Activated T-cell treated with anti-CD3 and anti-CD28 coated beads, Interleukin-2, amount 50 U/mL, for 72 hours (primary cell): Measurements from ENCODE around the gene HYAL2. TPM values are rescaled to one million over a fixed set of nuclear protein-coding genes. Genes with fewer than 3 reads are reported as not detected.

Source experiments
- ATAC-seq, 2 donors: fragments of 150-1000 bp; cut with Tn5 transposase; replicated peaks in 1 of 2; 2 replicates each; pipeline ENCODE4 v1.10.0; 2021; ENCODE audit warnings: moderate library complexity in 2 of 2, mild to moderate bottlenecking in 1 of 2
- DNase-seq, 2 donors: peaks; one replicate each; pipeline ENCODE4 v3.0.0; 2021 to 2022; ENCODE audit warnings: mixed read lengths in 1 of 2
- H3K27ac Mint-ChIP-seq: one replicate; pipeline ENCODE4 v1.8.0; 2022; ENCODE audit warnings: mild to moderate bottlenecking, moderate library complexity, mixed read lengths
- H3K27me3 Mint-ChIP-seq: one replicate; pipeline ENCODE4 v1.8.0; 2022; ENCODE audit warnings: low read depth, mixed read lengths
- H3K36me3 Mint-ChIP-seq, 2 donors: one replicate each; pipeline ENCODE4 v1.8.0; 2022; ENCODE audit warnings: mixed read lengths in 2 of 2, mild to moderate bottlenecking in 1 of 2; ENCODE audit not compliant: insufficient read depth in 2 of 2
- H3K4me1 Mint-ChIP-seq: one replicate; pipeline ENCODE4 v1.8.0; 2022; ENCODE audit warnings: low read depth, mixed read lengths
- H3K4me3 Mint-ChIP-seq, 2 donors: one replicate each; pipeline ENCODE4 v1.8.0; 2022; ENCODE audit warnings: mild to moderate bottlenecking in 2 of 2, mixed read lengths in 2 of 2, moderate library complexity in 2 of 2
- H3K9me3 Mint-ChIP-seq, 2 donors: one replicate each; pipeline ENCODE4 v1.8.0; 2022; ENCODE audit warnings: mixed read lengths in 2 of 2
- total RNA-seq, 2 donors: library from RNA; stranded (reverse); gene quantifications; one replicate each; pipeline ENCODE4 v1.2.3, GENCODE V29; 2022

HYAL2 gene
- total RNA-seq, 2 donors from 2014 or later = 4.6 to 4.8 TPM

GRCh38 chr3:50302095-50303012, 20.2 kb downstream of the HYAL2 start:
- Mint-ChIP-seq H3K4me3 (no peak overlapping the region), H3K27ac (no peak overlapping the region), H3K9me3 (no peaks in the 10 kb centered on the region), H3K36me3 (no peaks in the 10 kb centered on the region), H3K27me3 (no peaks in the 10 kb centered on the region), H3K4me1 (peaks cover 33% of the 10 kb centered on the region)
- DNase-seq (no peak), ATAC-seq (no peak)

DNA sequence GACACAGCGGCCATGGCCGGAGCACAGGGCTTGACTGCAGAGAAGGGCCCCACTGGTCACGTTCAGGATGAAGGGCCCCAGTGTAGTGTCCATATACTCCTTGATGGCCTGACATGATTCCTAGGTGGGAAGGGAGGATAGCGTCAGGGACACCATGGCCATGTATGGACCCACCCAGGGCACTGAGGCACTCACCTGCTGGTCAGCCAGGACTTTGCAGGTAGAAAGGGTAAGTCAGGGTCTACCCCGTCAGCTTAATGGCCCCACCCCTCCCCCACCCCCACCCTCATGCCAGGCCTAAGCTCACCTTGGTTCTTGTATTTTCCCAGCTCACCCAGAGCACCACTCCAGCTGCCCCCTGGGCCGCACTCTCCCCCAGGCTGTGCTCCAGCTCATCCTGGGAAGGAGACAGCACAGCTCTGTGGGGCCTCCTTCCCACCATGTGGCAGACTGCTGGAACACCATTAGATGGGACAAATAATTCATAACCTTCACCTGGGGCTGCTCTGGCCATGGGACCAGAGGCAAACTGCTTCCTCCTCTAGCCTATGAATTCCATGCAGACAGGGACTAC, 21.8 kb downstream of the HYAL2 start:
- DNase-seq (no peak), ATAC-seq (no peak)
- no peaks in the 10 kb centered on the region for H3K27me3 Mint-ChIP-seq
- no peaks in the 10 kb centered on the region for H3K36me3 Mint-ChIP-seq
- no peak overlapping the region for H3K27ac Mint-ChIP-seq
- peaks cover 33% of the 10 kb centered on the region for H3K4me1 Mint-ChIP-seq
- peak overlapping the region; percentile 94 to 98 for H3K4me3 Mint-ChIP-seq
- H3K9me3 Mint-ChIP-seq = no peaks in the 10 kb centered on the region

GRCh38 chr3:50299929-50300680, 22.4 kb downstream of the HYAL2 start:
- Mint-ChIP-seq H3K27me3 (no peaks in the 10 kb centered on the region), H3K9me3 (no peaks in the 10 kb centered on the region), H3K36me3 (no peaks in the 10 kb centered on the region), H3K4me3 (peak overlapping the region; percentile 94 to 98), H3K4me1 (peaks cover 32% of the 10 kb centered on the region), H3K27ac (peak overlapping the region; percentile 82)
- peak in 1 of 2 donors; percentile 4 for ATAC-seq
- DNase-seq = no peak

- Mint-ChIP-seq H3K4me1 (peaks cover 27% of the 10 kb centered on the region), H3K4me3 (peak overlapping the region; percentile 94 to 98), H3K27me3 (no peaks in the 10 kb centered on the region), H3K36me3 (no peaks in the 10 kb centered on the region), H3K27ac (peak overlapping the region; percentile 82), H3K9me3 (no peaks in the 10 kb centered on the region)
- DNase-seq (no peak), ATAC-seq (no peak)
These were observed 23.0 kb downstream of the HYAL2 start for GRCh38 chr3:50299638-50299928.

- Mint-ChIP-seq H3K4me1 (peaks cover 24% of the 10 kb centered on the region), H3K9me3 (no peaks in the 10 kb centered on the region), H3K36me3 (no peaks in the 10 kb centered on the region), H3K4me3 (peak within 1 kb of the TSS; percentile 94 to 98), H3K27ac (peak within 1 kb of the TSS; percentile 82), H3K27me3 (no peaks in the 10 kb centered on the region)
- ATAC-seq (peak; percentile 89 to 90), DNase-seq (peak; percentile 99 to 100)
These were observed 23.5 kb downstream of the HYAL2 start, which contains the start of the genes HYAL3 and NAA80 for GRCh38 chr3:50298836-50299637. TSS of gene HYAL3 (minus strand) at chr3:50299405. CDS start at chr3:50295602, 3,803 bp downstream. TSS of gene NAA80 (minus strand) at chr3:50299405. CDS start at chr3:50297463, 1,942 bp downstream.

DNA sequence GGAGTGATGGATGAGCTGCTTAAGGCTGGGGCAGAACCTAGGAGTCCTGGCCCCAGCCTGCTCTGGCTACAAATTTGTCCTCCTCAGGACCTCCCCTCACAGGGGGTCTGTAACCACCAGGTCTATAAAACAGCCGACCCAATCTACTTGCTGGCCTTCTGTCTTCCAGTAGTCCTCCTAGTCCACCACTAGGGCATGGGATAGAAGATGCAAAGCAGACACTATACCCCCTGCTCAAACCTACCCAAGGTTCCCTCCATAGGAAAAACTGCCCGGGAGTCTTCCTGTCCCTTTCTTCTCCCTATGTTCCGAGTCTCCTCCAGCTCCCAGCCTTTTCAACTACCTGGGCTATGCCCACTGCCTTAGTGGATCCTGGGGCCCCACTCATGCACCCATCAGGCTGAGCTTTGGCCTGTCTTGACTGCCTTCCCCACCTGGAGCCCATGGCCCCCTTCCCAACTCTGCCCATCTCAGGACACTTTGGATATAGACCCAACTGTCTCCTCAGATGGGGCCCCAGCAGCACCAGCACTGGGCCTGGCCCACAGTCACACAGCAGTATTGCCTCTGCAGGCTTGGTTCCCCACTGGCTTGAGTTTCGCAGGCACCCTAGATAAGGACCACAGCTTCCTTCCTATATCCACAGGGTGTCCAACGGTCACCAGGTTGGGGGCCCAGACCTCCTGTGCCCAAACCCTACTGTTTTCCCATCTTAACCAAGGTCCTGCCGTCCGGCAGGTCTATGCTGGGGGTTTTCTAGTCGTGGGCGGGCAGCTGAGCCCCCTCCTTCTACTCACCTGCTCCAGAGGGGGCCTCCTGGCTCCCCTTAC, 24.4 kb downstream of the HYAL2 start:
- H3K9me3 Mint-ChIP-seq = no peaks in the 10 kb centered on the region
- H3K4me1 Mint-ChIP-seq = peaks cover 28% of the 10 kb centered on the region
- no peak for ATAC-seq
- H3K27me3 Mint-ChIP-seq = no peaks in the 10 kb centered on the region
- no peaks in the 10 kb centered on the region for H3K36me3 Mint-ChIP-seq
- no peak for DNase-seq
- peak overlapping the region; percentile 40 for H3K27ac Mint-ChIP-seq
- H3K4me3 Mint-ChIP-seq = peak overlapping the region; percentile 94 to 98

GRCh38 chr3:50297384-50297775, 25.2 kb downstream of the HYAL2 start:
- peaks cover 35% of the 10 kb centered on the region for H3K4me1 Mint-ChIP-seq

GRCh38 chr3:50296721-50297383, 25.7 kb downstream of the HYAL2 start:
- peak overlapping the region in 1 of 2 donors; percentile 27 for H3K4me3 Mint-ChIP-seq
- no peaks in the 10 kb centered on the region for H3K9me3 Mint-ChIP-seq
- ATAC-seq (no peak), DNase-seq (no peak)
- H3K36me3 Mint-ChIP-seq = no peaks in the 10 kb centered on the region
- peaks cover 36% of the 10 kb centered on the region for H3K4me1 Mint-ChIP-seq
- H3K27me3 Mint-ChIP-seq = no peaks in the 10 kb centered on the region
- H3K27ac Mint-ChIP-seq = no peak overlapping the region

More at GRCh38 chr3:50297384-50297775, 25.2 kb downstream of the HYAL2 start:
- Mint-ChIP-seq H3K9me3 (no peaks in the 10 kb centered on the region), H3K27me3 (no peaks in the 10 kb centered on the region), H3K27ac (no peak overlapping the region), H3K4me3 (peak overlapping the region in 1 of 2 donors; percentile 98), H3K36me3 (no peaks in the 10 kb centered on the region)
- ATAC-seq (no peak), DNase-seq (no peak)

DNA sequence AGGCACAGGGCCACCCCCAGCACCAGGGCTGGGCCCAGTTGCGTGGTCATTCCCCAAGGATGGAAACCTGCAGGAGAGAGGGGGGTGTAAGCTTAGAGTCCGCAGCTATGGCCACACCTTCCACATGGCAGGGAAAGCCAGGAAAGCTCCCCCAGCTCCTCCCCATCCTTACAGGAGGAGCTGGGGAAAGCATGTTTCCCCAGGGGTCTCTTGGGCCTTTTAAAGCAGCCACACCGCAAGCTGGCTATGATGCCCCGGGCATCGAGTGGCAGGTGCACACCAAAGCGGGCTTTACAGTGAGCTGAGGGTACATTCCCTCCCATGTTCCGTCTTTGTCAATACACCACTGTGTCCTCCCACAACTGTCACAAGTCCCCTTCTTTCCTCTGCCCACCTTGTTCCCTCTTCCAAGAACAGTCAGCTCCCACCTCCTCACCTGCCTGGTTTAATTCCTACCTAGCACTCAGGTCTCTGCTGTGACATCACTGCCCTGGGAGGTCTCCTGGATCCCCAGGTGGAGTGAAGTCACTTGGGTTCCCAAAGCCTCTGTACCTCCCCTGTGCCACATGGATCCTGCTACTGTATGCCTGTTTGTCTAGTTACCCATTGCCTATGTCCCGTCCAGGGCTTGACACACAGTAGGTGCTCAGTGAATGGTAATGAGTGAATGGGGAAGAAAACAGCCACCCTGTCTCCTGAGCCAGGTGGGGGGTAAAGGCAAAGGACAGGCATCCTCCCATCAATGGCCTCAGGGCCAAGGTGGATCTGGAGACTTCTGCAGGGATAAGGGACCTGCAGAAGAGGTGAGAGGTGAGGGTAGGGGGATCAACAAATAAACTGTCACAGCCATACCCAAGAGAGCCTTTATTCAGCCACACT, 26.8 kb downstream of the HYAL2 start:
- no peak overlapping the region for H3K4me3 Mint-ChIP-seq
- peaks cover 40% of the 10 kb centered on the region for H3K4me1 Mint-ChIP-seq
- no peak overlapping the region for H3K27ac Mint-ChIP-seq
- no peaks in the 10 kb centered on the region for H3K9me3 Mint-ChIP-seq
- ATAC-seq (no peak), DNase-seq (no peak)
- H3K27me3 Mint-ChIP-seq = no peaks in the 10 kb centered on the region
- peaks cover 0 to 3% of the 10 kb centered on the region in 2 donors for H3K36me3 Mint-ChIP-seq

- ATAC-seq = no peak
- Mint-ChIP-seq H3K27ac (no peak overlapping the region), H3K36me3 (peaks cover 0 to 4% of the 10 kb centered on the region in 2 donors), H3K4me1 (peaks cover 35% of the 10 kb centered on the region), H3K27me3 (no peaks in the 10 kb centered on the region), H3K9me3 (no peaks in the 10 kb centered on the region), H3K4me3 (no peak overlapping the region)
- DNase-seq = no peak
These were observed 27.8 kb downstream of the HYAL2 start for GRCh38 chr3:50294492-50295403.
